ENCODE measurements around the gene OSGEP. TPM values are rescaled to one million over a fixed set of nuclear protein-coding genes. Genes with fewer than 3 reads are reported as not detected.
"Not testable (repeated sequence)": the region's sequence is repeated elsewhere in the genome, so short reads cannot be mapped to it uniquely, and the experiment has no call there.

Gene OSGEP
- polyA plus RNA-seq, 3 donors = 46.3 to 56.0 (median 55.0) TPM

- DNase-seq (ENCODE audit: low read depth in 3 of 3, low spot score in 2 of 3) = no peak
Measured at GRCh38 chr14:20470603-20470901, 15.9 kb upstream of the OSGEP start.

- no peak for DNase-seq (ENCODE audit: low read depth in 3 of 3, low spot score in 2 of 3)
Measured at GRCh38 chr14:20469890-20470602, 15.4 kb upstream of the OSGEP start.

GRCh38 chr14:20469242-20469889 lies 14.8 kb upstream of the OSGEP start, which contains the start of gene PNP:
TSS of gene PNP (plus strand) at chr14:20469406. CDS start at chr14:20469525, 119 bp downstream.
- peak in 1 of 3 donors; percentile 57 for DNase-seq (ENCODE audit: low read depth in 3 of 3, low spot score in 2 of 3)

- no peak for DNase-seq (ENCODE audit: low read depth in 3 of 3, low spot score in 2 of 3)
Measured at GRCh38 chr14:20468764-20469241, 14.2 kb upstream of the OSGEP start.

- peak; percentile 96 to 99 (median 99) for DNase-seq (ENCODE audit: low read depth in 3 of 3, low spot score in 2 of 3)
Measured at GRCh38 chr14:20461225-20462141, 6.9 kb upstream of the OSGEP start, which contains the start of gene PIP4P1. TSS of gene PIP4P1 (minus strand) at chr14:20461434. CDS start at chr14:20461325, 109 bp downstream.

GRCh38 chr14:20460458-20461224 lies 6.0 kb upstream of the OSGEP start:
- DNase-seq (ENCODE audit: low read depth in 3 of 3, low spot score in 2 of 3) = no peak

GRCh38 chr14:20458031-20458789 lies 3.6 kb upstream of the OSGEP start:
- no peak for DNase-seq (ENCODE audit: low read depth in 3 of 3, low spot score in 2 of 3)

- DNase-seq (ENCODE audit: low read depth in 3 of 3, low spot score in 2 of 3) = no peak
Measured at GRCh38 chr14:20456971-20457370, 2.4 kb upstream of the OSGEP start.

GRCh38 chr14:20455355-20456300 lies 1.0 kb upstream of the OSGEP start:
- no peak for DNase-seq (ENCODE audit: low read depth in 3 of 3, low spot score in 2 of 3)

- not testable (repeated sequence) for DNase-seq (ENCODE audit: low read depth in 3 of 3, low spot score in 2 of 3)
Measured at GRCh38 chr14:20452831-20453230, 1.8 kb downstream of the OSGEP start.

GRCh38 chr14:20446889-20447288 lies 7.7 kb downstream of the OSGEP start:
- DNase-seq (ENCODE audit: low read depth in 3 of 3, low spot score in 2 of 3) = no peak

GRCh38 chr14:20443650-20444049 lies 11.0 kb downstream of the OSGEP start:
- DNase-seq (ENCODE audit: low read depth in 3 of 3, low spot score in 2 of 3) = not testable (repeated sequence)

- DNase-seq (ENCODE audit: low read depth in 3 of 3, low spot score in 2 of 3) = no peak
Measured at GRCh38 chr14:20441461-20441860, 13.2 kb downstream of the OSGEP start.

- DNase-seq (ENCODE audit: low read depth in 3 of 3, low spot score in 2 of 3) = no peak
Measured at GRCh38 chr14:20440882-20441281, 13.7 kb downstream of the OSGEP start.

GRCh38 chr14:20440465-20440864 lies 14.1 kb downstream of the OSGEP start:
- no peak for DNase-seq (ENCODE audit: low read depth in 3 of 3, low spot score in 2 of 3)

GRCh38 chr14:20438664-20439063 lies 15.9 kb downstream of the OSGEP start:
- no peak for DNase-seq (ENCODE audit: low read depth in 3 of 3, low spot score in 2 of 3)

GRCh38 chr14:20436363-20436755 lies 18.3 kb downstream of the OSGEP start:
- DNase-seq (ENCODE audit: low read depth in 3 of 3, low spot score in 2 of 3) = no peak

GRCh38 chr14:20435582-20436362 lies 18.8 kb downstream of the OSGEP start, which contains the start of gene KLHL33:
TSS of gene KLHL33 (minus strand) at chr14:20436166. CDS start at chr14:20435811, 355 bp downstream.
- no peak for DNase-seq (ENCODE audit: low read depth in 3 of 3, low spot score in 2 of 3)
